Fibroblast of lung (primary cell): ENCODE measurements around the gene DNAH17.

ENCODE experiments used
- EZH2 ChIP-seq: IDR thresholded peaks from 2 replicates; pipeline ENCODE4 v1.5.1; 2012; ENCODE audit warnings: low read length, control low read depth, mild to moderate bottlenecking; ENCODE audit errors: missing control alignments
- TF ChIP-seq, protein P1 (sequence below), 2 donors: IDR thresholded peaks in 1 of 2; conservative IDR thresholded peaks in 1 of 2; 1 replicate in 1 of 2; 2 replicates in 1 of 2; pipeline ENCODE4 v1.5.1; 2011 to 2012; ENCODE audit warnings: low read length in 2 of 2, control low read depth in 1 of 2, inconsistent platforms in 1 of 2, low read depth in 1 of 2, mild to moderate bottlenecking in 1 of 2

DNA sequence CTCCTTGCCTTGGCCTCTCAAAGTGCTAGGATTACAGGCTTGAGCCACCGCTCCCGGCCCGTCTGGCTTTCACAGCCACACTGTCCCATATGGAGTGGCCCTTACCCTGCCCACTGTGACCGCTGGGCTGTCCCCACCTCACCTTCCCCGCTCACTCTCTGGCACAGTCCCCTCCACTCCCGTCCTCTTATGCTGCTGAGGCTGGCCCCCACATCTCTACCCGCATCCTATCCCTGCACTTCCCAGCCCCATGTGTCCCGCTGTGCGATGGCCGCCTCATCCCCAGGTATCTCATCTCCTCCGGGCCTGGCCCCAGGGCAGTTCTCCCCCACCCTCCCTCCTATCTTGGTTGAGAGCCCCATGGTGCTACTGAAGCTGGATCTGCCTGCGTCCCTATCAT, 105.6 kb downstream of the DNAH17 start:
- TF ChIP-seq, protein P1, sequence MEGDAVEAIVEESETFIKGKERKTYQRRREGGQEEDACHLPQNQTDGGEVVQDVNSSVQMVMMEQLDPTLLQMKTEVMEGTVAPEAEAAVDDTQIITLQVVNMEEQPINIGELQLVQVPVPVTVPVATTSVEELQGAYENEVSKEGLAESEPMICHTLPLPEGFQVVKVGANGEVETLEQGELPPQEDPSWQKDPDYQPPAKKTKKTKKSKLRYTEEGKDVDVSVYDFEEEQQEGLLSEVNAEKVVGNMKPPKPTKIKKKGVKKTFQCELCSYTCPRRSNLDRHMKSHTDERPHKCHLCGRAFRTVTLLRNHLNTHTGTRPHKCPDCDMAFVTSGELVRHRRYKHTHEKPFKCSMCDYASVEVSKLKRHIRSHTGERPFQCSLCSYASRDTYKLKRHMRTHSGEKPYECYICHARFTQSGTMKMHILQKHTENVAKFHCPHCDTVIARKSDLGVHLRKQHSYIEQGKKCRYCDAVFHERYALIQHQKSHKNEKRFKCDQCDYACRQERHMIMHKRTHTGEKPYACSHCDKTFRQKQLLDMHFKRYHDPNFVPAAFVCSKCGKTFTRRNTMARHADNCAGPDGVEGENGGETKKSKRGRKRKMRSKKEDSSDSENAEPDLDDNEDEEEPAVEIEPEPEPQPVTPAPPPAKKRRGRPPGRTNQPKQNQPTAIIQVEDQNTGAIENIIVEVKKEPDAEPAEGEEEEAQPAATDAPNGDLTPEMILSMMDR (conservative IDR thresholded peaks at IDR 0.05 in 1 of 2, IDR thresholded peaks at IDR 0.05 in 1 of 2; ENCODE audit: low read depth in 1 of 2, low read length in 2 of 2): no peak
- no peak for TF ChIP-seq EZH2
